Tibial nerve (tissue), 4 donors: ENCODE data around the gene ERN1. TPM values are rescaled to one million over a fixed set of nuclear protein-coding genes. Genes with fewer than 3 reads are reported as not detected.

Source experiments
- DNase-seq, 2 donors: peaks; one replicate each; pipeline ENCODE4 v3.0.0-alpha.2; 2019; ENCODE audit warnings: low spot score in 2 of 2
- H3K27ac ChIP-seq, 4 donors: fragments of 200-600 bp; sonication (generic) in 3 of 4; one replicate each; pipeline ENCODE4 v1.5.1; 2017 to 2019; ENCODE audit warnings: mild to moderate bottlenecking in 1 of 4
- H3K27me3 ChIP-seq, 2 donors: fragments of 200-600 bp; sonication (generic) in 1 of 2; one replicate each; pipeline versions ENCODE4 v1.5.1 to v1.6.0; 2017 to 2019
- H3K36me3 ChIP-seq, 3 donors: fragments of 200-600 bp; sonication (generic); one replicate each; pipeline ENCODE4 v1.5.1; 2018 to 2019
- H3K4me1 ChIP-seq, 4 donors: fragments of 200-600 bp; sonication (generic) in 3 of 4; one replicate each; pipeline ENCODE4 v1.5.1; 2017 to 2019
- H3K4me3 ChIP-seq, 4 donors: fragments of 200-600 bp; sonication (generic) in 3 of 4; one replicate each; pipeline ENCODE4 v1.5.1; 2017 to 2019; ENCODE audit warnings: mild to moderate bottlenecking in 1 of 4, moderate library complexity in 1 of 4
- H3K9me3 ChIP-seq, 4 donors: fragments of 200-600 bp; sonication (generic) in 3 of 4; one replicate each; pipeline ENCODE4 v1.5.1; 2017 to 2019
- EP300 ChIP-seq, 2 donors: sonication (generic); formaldehyde crosslinking; IDR thresholded peaks; one replicate each; pipeline ENCODE4 v1.6.1; 2017; ENCODE audit warnings: antibody characterized with exemption in 2 of 2, mild to moderate bottlenecking in 1 of 2
- POLR2A ChIP-seq, 2 donors: fragments of 450-650 bp; IDR thresholded peaks; one replicate each; pipeline ENCODE4 v1.6.1; 2017; ENCODE audit warnings: antibody characterized with exemption in 2 of 2, mild to moderate bottlenecking in 2 of 2, moderate library complexity in 2 of 2
- WGBS, 2 donors: methylation state at CpG; one replicate each; pipeline ENCODE4 v1.1.5; 2018; 5-methylcytosine and 5-hydroxymethylcytosine counted together
- total RNA-seq, 4 donors: library from RNA; depleted of rRNA; stranded (reverse); fragments of >200 nt; gene quantifications; one replicate each; pipeline ENCODE4 v1.1.0, GENCODE V29; 2016
- TF ChIP-seq, protein P1 (sequence below), 5 experiments: fragments of 200-600 bp in 3 of 5; fragments of 450-650 bp in 2 of 5; sonication (generic) in 3 of 5; IDR thresholded peaks; one replicate each; pipeline ENCODE4 v1.5.1; 2016 to 2019; ENCODE audit warnings: antibody characterized with exemption in 5 of 5, mild to moderate bottlenecking in 3 of 5, moderate library complexity in 2 of 5

ERN1 gene
- total RNA-seq, 4 donors from 2014 or later: 8.7 to 17.7 (median 13.5) TPM

GRCh38 chr17:64161380-64162176 lies 31.6 kb upstream of the ERN1 start:
- H3K4me3 ChIP-seq: no peak overlapping the region
- no peaks in the 10 kb centered on the region for H3K9me3 ChIP-seq
- no peaks in the 10 kb centered on the region for H3K27me3 ChIP-seq
- H3K27ac ChIP-seq: no peak overlapping the region
- TF ChIP-seq, protein P1, sequence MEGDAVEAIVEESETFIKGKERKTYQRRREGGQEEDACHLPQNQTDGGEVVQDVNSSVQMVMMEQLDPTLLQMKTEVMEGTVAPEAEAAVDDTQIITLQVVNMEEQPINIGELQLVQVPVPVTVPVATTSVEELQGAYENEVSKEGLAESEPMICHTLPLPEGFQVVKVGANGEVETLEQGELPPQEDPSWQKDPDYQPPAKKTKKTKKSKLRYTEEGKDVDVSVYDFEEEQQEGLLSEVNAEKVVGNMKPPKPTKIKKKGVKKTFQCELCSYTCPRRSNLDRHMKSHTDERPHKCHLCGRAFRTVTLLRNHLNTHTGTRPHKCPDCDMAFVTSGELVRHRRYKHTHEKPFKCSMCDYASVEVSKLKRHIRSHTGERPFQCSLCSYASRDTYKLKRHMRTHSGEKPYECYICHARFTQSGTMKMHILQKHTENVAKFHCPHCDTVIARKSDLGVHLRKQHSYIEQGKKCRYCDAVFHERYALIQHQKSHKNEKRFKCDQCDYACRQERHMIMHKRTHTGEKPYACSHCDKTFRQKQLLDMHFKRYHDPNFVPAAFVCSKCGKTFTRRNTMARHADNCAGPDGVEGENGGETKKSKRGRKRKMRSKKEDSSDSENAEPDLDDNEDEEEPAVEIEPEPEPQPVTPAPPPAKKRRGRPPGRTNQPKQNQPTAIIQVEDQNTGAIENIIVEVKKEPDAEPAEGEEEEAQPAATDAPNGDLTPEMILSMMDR (IDR thresholded peaks at IDR 0.05): no peak
- TF ChIP-seq POLR2A (IDR thresholded peaks at IDR 0.05) (no peak), EP300 (IDR thresholded peaks at IDR 0.05) (no peak)
- H3K4me1 ChIP-seq: peaks cover 0 to 9% (median 4%) of the 10 kb centered on the region in 4 donors
- no peak for DNase-seq
- WGBS, 2 donors: 73 to 75% methylated on average over 6 of the region's 6 CpGs
- peaks cover 0 to 20% (median 0%) of the 10 kb centered on the region in 3 donors for H3K36me3 ChIP-seq

GRCh38 chr17:64160378-64160777 lies 30.4 kb upstream of the ERN1 start:
- H3K27me3 ChIP-seq: no peaks in the 10 kb centered on the region
- TF ChIP-seq, protein P1 (IDR thresholded peaks at IDR 0.05): no peak
- TF ChIP-seq EP300 (IDR thresholded peaks at IDR 0.05) (no peak), POLR2A (IDR thresholded peaks at IDR 0.05) (no peak)
- peaks cover 0 to 16% (median 0%) of the 10 kb centered on the region in 3 donors for H3K36me3 ChIP-seq
- no peak for DNase-seq
- 74 to 84% methylated on average over 4 of the region's 4 CpGs for WGBS, 2 donors
- H3K4me3 ChIP-seq: no peak overlapping the region
- H3K27ac ChIP-seq: no peak overlapping the region
- H3K4me1 ChIP-seq: peaks cover 0 to 21% (median 15%) of the 10 kb centered on the region in 4 donors
- H3K9me3 ChIP-seq: no peaks in the 10 kb centered on the region

- Histone ChIP-seq H3K27me3 (no peaks in the 10 kb centered on the region), H3K36me3 (peaks cover 0 to 6% (median 0%) of the 10 kb centered on the region in 3 donors), H3K27ac (no peak overlapping the region), H3K4me3 (no peak overlapping the region), H3K4me1 (peaks cover 0 to 35% (median 23%) of the 10 kb centered on the region in 4 donors), H3K9me3 (no peaks in the 10 kb centered on the region)
- TF ChIP-seq, protein P1 (IDR thresholded peaks at IDR 0.05): no peak
- no peak for TF ChIP-seq EP300 (IDR thresholded peaks at IDR 0.05)
- no peak for TF ChIP-seq POLR2A (IDR thresholded peaks at IDR 0.05)
- no peak for DNase-seq
- 81 to 82% methylated on average over 12 of the region's 12 CpGs for WGBS, 2 donors
Observed at GRCh38 chr17:64158831-64159590, 29.1 kb upstream of the ERN1 start.

DNA sequence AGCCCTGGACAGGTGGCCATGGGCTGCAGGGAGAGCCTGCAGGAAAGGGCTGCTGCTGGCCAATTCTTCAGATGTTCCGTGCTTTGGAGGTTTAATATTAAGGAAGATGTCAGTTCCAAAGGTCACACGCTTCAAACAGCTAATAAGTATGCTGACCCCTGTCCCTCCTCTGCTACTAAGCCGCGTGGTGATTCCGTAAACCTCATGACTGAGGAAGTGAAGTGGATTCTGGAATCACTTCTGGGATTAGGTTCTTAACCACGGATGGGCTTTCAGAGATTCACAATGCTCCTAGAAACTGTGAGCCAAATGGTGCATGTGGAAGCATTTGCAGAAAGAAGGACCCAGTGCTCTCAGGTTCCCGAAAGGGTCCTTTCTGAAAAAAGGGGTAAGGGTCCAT lies 28.5 kb upstream of the ERN1 start:
- Histone ChIP-seq H3K4me1 (peaks cover 0 to 37% (median 23%) of the 10 kb centered on the region in 4 donors), H3K27me3 (no peaks in the 10 kb centered on the region), H3K4me3 (no peak overlapping the region), H3K9me3 (no peaks in the 10 kb centered on the region), H3K27ac (no peak overlapping the region), H3K36me3 (peaks cover 0 to 6% (median 0%) of the 10 kb centered on the region in 3 donors)
- no peak for TF ChIP-seq EP300 (IDR thresholded peaks at IDR 0.05)
- TF ChIP-seq, protein P1 (IDR thresholded peaks at IDR 0.05): no peak
- TF ChIP-seq POLR2A (IDR thresholded peaks at IDR 0.05): no peak
- WGBS, 2 donors: 68 to 77% methylated on average over 7 of the region's 7 CpGs
- DNase-seq: no peak
